AG04450 (cell line): ENCODE results near the gene GARIN1A. TPM values are rescaled to one million over a fixed set of nuclear protein-coding genes. Genes with fewer than 3 reads are reported as not detected.
"Not testable (repeated sequence)": the region's sequence is repeated elsewhere in the genome, so short reads cannot be mapped to it uniquely, and the experiment has no call there.

Source experiments
- CTCF ChIA-PET: fragments of 300-600, 350-600 bp; formaldehyde crosslinking; extraction: SDS; loops from one replicate; lab custom pipeline; 2022; ENCODE audit warnings: antibody characterized with exemption, inconsistent platforms; lab: Charles Lee
- POLR2A ChIA-PET: fragments of 350-600 bp; formaldehyde crosslinking; extraction: SDS; loops from one replicate; lab custom pipeline; 2021; ENCODE audit warnings: antibody characterized with exemption, inconsistent platforms; lab: Yijun Ruan, JAX
- DNase-seq: peaks from one replicate; pipeline ENCODE4 v3.0.0-alpha.2; 2011; ENCODE audit warnings: low read depth, low spot score
- H3K27ac ChIP-seq: one replicate; pipeline ENCODE4 v1.5.1; 2012; ENCODE audit warnings: low read depth, low read length, control low read depth
- H3K27me3 ChIP-seq: one replicate; pipeline ENCODE4 v1.6.0; 2012; ENCODE audit warnings: low read length; ENCODE audit not compliant: control insufficient read depth, insufficient read depth
- H3K4me3 ChIP-seq: 2 replicates; pipeline ENCODE4 v1.5.1; 2011; ENCODE audit warnings: mild to moderate bottlenecking, low read depth, low read length, control low read depth
- H3K9me3 ChIP-seq: 2 replicates; pipeline ENCODE4 v1.5.1; 2012; ENCODE audit warnings: low read length; ENCODE audit not compliant: control insufficient read depth, insufficient read depth
- polyA plus RNA-seq: library from polyadenylated mRNA; depleted of rRNA; stranded (reverse); fragments of >200 nt; gene quantifications from 2 replicates; pipeline ENCODE4 v1.2.3, GENCODE V29; 2011
- TF ChIP-seq, protein P1 (sequence below): IDR thresholded peaks from 2 replicates; pipeline ENCODE4 v1.5.1; 2011; ENCODE audit warnings: low read depth, low read length, control low read depth, inconsistent platforms

Gene GARIN1A
- polyA plus RNA-seq, 1 experiment, result 0.47 TPM

DNA sequence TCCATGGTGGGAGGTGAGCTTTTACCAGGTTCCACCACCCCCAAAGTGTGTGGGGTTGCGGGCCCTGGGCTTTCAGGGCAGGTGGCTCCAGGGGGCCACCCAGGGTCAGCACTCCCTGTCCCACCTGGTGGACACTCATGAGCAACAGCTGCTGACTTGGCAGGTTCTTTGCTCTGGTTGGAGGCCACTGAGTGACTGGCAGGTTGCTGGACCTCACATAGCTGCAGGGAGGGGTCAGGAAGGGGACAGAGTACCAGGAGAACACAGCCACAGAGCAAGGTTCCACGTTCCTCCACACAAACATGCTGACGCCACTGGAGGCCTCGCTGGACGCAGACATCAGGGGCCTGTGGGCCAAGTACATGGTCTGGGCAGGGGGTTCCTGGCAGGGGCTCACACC lies 13.7 kb upstream of the GARIN1A start:
- DNase-seq, H3K4me3 ChIP-seq, H3K27me3 ChIP-seq, H3K9me3 ChIP-seq, POLR2A ChIA-PET, CTCF ChIA-PET, H3K27ac ChIP-seq: not testable (repeated sequence)

DNA sequence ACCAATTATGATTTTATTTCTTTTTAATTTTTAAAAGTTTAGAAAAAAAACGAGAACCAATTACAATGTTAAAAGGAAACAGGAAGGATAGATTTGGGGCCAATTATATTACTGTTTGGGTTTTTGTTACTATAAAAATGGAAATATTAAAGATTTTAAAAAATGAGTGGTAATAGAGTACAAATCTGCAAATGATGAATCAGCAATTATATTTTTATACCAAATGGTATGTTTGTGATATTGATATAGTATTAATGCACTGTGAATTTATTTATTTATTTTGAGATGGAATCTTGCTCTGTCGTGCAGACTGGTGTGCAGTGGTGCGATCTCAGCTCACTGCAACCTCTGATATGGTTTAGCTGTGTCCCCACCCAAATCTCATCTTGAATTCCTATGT lies 11.5 kb upstream of the GARIN1A start:
- no peaks in the 10 kb centered on the region for H3K27me3 ChIP-seq
- H3K27ac ChIP-seq, result no peak overlapping the region
- CTCF ChIA-PET, result no interaction called here
- H3K4me3 ChIP-seq, result no peak overlapping the region
- POLR2A ChIA-PET, result no interaction called here
- no peak for DNase-seq
- TF ChIP-seq, protein P1, sequence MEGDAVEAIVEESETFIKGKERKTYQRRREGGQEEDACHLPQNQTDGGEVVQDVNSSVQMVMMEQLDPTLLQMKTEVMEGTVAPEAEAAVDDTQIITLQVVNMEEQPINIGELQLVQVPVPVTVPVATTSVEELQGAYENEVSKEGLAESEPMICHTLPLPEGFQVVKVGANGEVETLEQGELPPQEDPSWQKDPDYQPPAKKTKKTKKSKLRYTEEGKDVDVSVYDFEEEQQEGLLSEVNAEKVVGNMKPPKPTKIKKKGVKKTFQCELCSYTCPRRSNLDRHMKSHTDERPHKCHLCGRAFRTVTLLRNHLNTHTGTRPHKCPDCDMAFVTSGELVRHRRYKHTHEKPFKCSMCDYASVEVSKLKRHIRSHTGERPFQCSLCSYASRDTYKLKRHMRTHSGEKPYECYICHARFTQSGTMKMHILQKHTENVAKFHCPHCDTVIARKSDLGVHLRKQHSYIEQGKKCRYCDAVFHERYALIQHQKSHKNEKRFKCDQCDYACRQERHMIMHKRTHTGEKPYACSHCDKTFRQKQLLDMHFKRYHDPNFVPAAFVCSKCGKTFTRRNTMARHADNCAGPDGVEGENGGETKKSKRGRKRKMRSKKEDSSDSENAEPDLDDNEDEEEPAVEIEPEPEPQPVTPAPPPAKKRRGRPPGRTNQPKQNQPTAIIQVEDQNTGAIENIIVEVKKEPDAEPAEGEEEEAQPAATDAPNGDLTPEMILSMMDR, result no peak
- peaks cover 6% of the 10 kb centered on the region; the same call in 1 of the 2 replicates for H3K9me3 ChIP-seq

DNA sequence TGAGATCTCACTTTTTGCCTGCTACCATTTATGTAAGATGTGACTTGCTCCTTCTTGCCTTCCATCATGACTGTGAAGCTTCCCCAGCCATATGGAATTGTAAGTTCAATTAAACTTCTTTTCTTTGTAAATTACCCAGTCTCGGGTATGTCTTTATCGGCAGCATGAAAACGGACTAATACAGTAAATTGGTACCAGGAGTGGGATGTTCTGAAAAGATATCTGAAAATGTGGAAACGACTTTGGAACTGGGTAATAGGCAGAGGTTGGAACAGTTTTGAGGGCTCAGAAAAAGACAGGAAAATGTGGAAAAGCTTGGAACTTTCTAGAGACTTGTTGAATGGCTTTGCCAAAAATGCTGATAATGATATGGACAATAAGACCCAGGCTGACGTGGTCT lies 10.6 kb upstream of the GARIN1A start:
- Histone ChIP-seq H3K9me3 (peaks cover 6% of the 10 kb centered on the region; the same call in 1 of the 2 replicates), H3K27me3 (no peaks in the 10 kb centered on the region), H3K4me3 (no peak overlapping the region), H3K27ac (no peak overlapping the region)
- CTCF ChIA-PET, result no interaction called here
- TF ChIP-seq, protein P1, result no peak
- no peak for DNase-seq
- POLR2A ChIA-PET, result no interaction called here

DNA sequence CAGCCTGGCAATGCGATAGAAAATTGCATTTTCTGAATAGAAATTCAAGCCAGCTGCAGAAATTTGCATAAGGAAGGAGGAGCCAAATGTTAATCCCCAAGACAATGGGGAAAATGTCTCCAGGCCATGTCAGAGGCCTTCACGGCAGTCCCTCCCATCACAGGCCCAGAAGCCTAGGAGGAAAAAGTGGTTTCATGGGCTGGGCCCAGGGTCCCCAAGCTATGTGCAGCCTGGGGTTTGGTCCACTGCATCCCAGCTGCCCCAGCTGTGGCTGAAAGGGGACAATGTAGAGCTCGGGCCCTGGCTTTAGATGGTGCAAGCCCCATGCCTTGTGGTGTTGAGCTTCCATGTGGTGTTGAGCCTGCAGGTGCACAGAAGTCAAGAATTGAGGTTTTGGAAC lies 10.0 kb upstream of the GARIN1A start:
- Histone ChIP-seq H3K27me3 (no peaks in the 10 kb centered on the region), H3K27ac (no peak overlapping the region), H3K9me3 (peaks cover 6% of the 10 kb centered on the region; the same call in 1 of the 2 replicates), H3K4me3 (no peak overlapping the region)
- TF ChIP-seq, protein P1, result no peak
- CTCF ChIA-PET, result no interaction called here
- POLR2A ChIA-PET, result no interaction called here
- no peak for DNase-seq

GRCh38 chr7:128663223-128663622 lies 8.9 kb upstream of the GARIN1A start:
- H3K27me3 ChIP-seq, DNase-seq, POLR2A ChIA-PET, CTCF ChIA-PET, H3K4me3 ChIP-seq, H3K27ac ChIP-seq, H3K9me3 ChIP-seq: not testable (repeated sequence)

DNA sequence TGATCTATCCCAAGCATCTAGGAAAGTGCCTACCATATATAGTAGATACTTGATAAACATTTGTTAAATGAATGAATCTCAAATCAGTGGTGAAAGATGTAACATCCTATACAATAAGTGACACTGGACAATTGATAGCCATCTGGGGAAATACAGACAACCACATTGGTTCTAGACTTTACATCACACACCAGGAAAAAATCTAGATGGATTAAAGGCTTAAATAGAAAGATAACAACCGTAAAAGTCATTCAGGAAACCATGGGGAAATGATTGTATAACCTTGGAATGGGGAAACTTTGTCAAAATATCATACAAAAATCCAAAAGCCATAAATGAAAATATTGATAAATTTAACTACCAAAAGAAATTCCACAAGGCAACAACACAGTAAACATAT lies 7.0 kb upstream of the GARIN1A start:
- ChIA-PET POLR2A (no interaction called here), CTCF (no interaction called here)
- peaks cover 6% of the 10 kb centered on the region; the same call in 1 of the 2 replicates for H3K9me3 ChIP-seq
- H3K27ac ChIP-seq, result no peak overlapping the region
- no peaks in the 10 kb centered on the region for H3K27me3 ChIP-seq
- DNase-seq, result no peak
- TF ChIP-seq, protein P1, result no peak
- H3K4me3 ChIP-seq, result no peak overlapping the region
